ENCODE measurements around the gene R3HDML. TPM values are rescaled to one million over a fixed set of nuclear protein-coding genes. Genes with fewer than 3 reads are reported as not detected.

The R3HDML gene
- total and polyA plus RNA-seq, 2 of the 13 experiments (the other 11 are each of a cell fraction or from before 2014, with no cell fraction given) = not detected

DNA sequence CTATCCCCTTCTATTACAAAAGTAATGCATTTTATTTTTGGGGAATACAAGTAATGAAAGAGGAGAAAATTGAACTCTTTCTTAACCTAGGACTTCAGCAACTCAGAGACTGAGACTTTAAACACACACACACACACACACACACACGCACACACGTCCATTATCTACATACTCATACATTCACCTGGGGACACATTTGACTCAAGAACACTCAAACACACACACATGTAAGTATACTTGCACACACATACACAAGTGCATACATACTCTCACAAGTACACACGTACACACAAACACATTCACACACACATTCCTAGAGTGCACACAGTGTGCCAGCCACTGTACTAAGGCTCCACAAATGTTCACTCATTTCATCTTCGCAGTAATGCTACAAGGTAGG, 2.1 kb upstream of the R3HDML start (continued):
- TF ChIP-seq FOSL2 (CRISPR knock-in tag; IDR thresholded peaks at IDR 0.05) (no peak), PLRG1 (conservative IDR thresholded peaks at IDR 0.05) (no peak), ARHGAP35 (CRISPR knock-in tag; IDR thresholded peaks at IDR 0.05; ENCODE audit: borderline replicate concordance) (no peak), ZFAT (CRISPR knock-in tag; conservative IDR thresholded peaks at IDR 0.05) (no peak), NONO (IDR thresholded peaks at IDR 0.05) (peak; percentile 40; the same call in 1 of the 2 replicates), NONO (CRISPR knock-in tag; conservative IDR thresholded peaks at IDR 0.05) (no peak), SIN3A (IDR thresholded peaks at IDR 0.05; ENCODE audit: borderline replicate concordance, low read depth, low read length) (no peak), MTF1 (CRISPR knock-in tag; IDR thresholded peaks at IDR 0.05) (no peak), SMC3 (IDR thresholded peaks at IDR 0.05; ENCODE audit: low read length) (no peak), ZNF569 (CRISPR knock-in tag; IDR thresholded peaks at IDR 0.05; ENCODE audit: borderline replicate concordance) (no peak), SKI (IDR thresholded peaks at IDR 0.05; ENCODE audit: partially characterized antibody) (no peak), PTBP1 (IDR thresholded peaks at IDR 0.05; ENCODE audit: low read depth, low read length, poor library complexity, severe bottlenecking) (no peak), NCOR1 (IDR thresholded peaks at IDR 0.05; ENCODE audit: borderline replicate concordance, low read length) (no peak)
- TF ChIP-seq, protein P1, sequence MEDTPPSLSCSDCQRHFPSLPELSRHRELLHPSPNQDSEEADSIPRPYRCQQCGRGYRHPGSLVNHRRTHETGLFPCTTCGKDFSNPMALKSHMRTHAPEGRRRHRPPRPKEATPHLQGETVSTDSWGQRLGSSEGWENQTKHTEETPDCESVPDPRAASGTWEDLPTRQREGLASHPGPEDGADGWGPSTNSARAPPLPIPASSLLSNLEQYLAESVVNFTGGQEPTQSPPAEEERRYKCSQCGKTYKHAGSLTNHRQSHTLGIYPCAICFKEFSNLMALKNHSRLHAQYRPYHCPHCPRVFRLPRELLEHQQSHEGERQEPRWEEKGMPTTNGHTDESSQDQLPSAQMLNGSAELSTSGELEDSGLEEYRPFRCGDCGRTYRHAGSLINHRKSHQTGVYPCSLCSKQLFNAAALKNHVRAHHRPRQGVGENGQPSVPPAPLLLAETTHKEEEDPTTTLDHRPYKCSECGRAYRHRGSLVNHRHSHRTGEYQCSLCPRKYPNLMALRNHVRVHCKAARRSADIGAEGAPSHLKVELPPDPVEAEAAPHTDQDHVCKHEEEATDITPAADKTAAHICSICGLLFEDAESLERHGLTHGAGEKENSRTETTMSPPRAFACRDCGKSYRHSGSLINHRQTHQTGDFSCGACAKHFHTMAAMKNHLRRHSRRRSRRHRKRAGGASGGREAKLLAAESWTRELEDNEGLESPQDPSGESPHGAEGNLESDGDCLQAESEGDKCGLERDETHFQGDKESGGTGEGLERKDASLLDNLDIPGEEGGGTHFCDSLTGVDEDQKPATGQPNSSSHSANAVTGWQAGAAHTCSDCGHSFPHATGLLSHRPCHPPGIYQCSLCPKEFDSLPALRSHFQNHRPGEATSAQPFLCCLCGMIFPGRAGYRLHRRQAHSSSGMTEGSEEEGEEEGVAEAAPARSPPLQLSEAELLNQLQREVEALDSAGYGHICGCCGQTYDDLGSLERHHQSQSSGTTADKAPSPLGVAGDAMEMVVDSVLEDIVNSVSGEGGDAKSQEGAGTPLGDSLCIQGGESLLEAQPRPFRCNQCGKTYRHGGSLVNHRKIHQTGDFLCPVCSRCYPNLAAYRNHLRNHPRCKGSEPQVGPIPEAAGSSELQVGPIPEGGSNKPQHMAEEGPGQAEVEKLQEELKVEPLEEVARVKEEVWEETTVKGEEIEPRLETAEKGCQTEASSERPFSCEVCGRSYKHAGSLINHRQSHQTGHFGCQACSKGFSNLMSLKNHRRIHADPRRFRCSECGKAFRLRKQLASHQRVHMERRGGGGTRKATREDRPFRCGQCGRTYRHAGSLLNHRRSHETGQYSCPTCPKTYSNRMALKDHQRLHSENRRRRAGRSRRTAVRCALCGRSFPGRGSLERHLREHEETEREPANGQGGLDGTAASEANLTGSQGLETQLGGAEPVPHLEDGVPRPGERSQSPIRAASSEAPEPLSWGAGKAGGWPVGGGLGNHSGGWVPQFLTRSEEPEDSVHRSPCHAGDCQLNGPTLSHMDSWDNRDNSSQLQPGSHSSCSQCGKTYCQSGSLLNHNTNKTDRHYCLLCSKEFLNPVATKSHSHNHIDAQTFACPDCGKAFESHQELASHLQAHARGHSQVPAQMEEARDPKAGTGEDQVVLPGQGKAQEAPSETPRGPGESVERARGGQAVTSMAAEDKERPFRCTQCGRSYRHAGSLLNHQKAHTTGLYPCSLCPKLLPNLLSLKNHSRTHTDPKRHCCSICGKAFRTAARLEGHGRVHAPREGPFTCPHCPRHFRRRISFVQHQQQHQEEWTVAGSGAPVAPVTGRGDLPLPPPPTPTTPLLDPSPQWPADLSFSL (CRISPR knock-in tag; IDR thresholded peaks at IDR 0.05) = peak; percentile 58; the same call in 1 of the 2 replicates
- TF ChIP-seq, protein P2, sequence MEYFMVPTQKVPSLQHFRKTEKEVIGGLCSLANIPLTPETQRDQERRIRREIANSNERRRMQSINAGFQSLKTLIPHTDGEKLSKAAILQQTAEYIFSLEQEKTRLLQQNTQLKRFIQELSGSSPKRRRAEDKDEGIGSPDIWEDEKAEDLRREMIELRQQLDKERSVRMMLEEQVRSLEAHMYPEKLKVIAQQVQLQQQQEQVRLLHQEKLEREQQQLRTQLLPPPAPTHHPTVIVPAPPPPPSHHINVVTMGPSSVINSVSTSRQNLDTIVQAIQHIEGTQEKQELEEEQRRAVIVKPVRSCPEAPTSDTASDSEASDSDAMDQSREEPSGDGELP (IDR thresholded peaks at IDR 0.05; ENCODE audit: borderline replicate concordance, low read depth) = no peak
- TF ChIP-seq, protein P3, sequence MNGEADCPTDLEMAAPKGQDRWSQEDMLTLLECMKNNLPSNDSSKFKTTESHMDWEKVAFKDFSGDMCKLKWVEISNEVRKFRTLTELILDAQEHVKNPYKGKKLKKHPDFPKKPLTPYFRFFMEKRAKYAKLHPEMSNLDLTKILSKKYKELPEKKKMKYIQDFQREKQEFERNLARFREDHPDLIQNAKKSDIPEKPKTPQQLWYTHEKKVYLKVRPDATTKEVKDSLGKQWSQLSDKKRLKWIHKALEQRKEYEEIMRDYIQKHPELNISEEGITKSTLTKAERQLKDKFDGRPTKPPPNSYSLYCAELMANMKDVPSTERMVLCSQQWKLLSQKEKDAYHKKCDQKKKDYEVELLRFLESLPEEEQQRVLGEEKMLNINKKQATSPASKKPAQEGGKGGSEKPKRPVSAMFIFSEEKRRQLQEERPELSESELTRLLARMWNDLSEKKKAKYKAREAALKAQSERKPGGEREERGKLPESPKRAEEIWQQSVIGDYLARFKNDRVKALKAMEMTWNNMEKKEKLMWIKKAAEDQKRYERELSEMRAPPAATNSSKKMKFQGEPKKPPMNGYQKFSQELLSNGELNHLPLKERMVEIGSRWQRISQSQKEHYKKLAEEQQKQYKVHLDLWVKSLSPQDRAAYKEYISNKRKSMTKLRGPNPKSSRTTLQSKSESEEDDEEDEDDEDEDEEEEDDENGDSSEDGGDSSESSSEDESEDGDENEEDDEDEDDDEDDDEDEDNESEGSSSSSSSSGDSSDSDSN (CRISPR knock-in tag; IDR thresholded peaks at IDR 0.05) = 0 out of 2 replicates have a peak, but pooled peaks have one; percentile 3
- TF ChIP-seq, protein P4, sequence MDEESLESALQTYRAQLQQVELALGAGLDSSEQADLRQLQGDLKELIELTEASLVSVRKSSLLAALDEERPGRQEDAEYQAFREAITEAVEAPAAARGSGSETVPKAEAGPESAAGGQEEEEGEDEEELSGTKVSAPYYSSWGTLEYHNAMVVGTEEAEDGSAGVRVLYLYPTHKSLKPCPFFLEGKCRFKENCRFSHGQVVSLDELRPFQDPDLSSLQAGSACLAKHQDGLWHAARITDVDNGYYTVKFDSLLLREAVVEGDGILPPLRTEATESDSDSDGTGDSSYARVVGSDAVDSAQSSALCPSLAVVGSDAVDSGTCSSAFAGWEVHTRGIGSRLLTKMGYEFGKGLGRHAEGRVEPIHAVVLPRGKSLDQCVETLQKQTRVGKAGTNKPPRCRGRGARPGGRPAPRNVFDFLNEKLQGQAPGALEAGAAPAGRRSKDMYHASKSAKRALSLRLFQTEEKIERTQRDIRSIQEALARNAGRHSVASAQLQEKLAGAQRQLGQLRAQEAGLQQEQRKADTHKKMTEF (CRISPR knock-in tag; IDR thresholded peaks at IDR 0.05) = no peak

Data from HepG2 (cell line).